Gastrocnemius medialis (tissue), 4 donors: ENCODE results near the gene TRIM52. TPM values are rescaled to one million over a fixed set of nuclear protein-coding genes. Genes with fewer than 3 reads are reported as not detected.
A peak's percentile ranks its signal among the peaks of the same experiment; 100 is the strongest.

Source experiments
- ATAC-seq, 2 donors: fragments of 150-250 bp; one replicate each; pipeline ENCODE4 v1.9.1; 2016
- DNase-seq, 2 donors: peaks; one replicate each; pipeline ENCODE4 v3.0.0-alpha.2; 2019
- H3K27ac ChIP-seq, 4 donors: fragments of 200-600 bp; sonication (generic); 1 replicate in 1 of 4; 2 replicates in 3 of 4; pipeline ENCODE4 v1.5.1; 2016 to 2018; ENCODE audit warnings: mild to moderate bottlenecking in 2 of 4, moderate library complexity in 1 of 4
- H3K27me3 ChIP-seq, 3 donors: fragments of 200-600 bp; sonication (generic) in 2 of 3; 1 replicate in 1 of 3; 2 replicates in 2 of 3; pipeline versions ENCODE4 v1.5.1 to v1.6.0; 2016 to 2019; ENCODE audit warnings: mild to moderate bottlenecking in 1 of 3, moderate library complexity in 1 of 3
- H3K36me3 ChIP-seq, 2 donors: fragments of 200-600 bp; sonication (generic) in 1 of 2; one replicate each; pipeline ENCODE4 v1.5.1; 2017 to 2018
- H3K4me1 ChIP-seq, 2 donors: fragments of 200-600 bp; sonication (generic) in 1 of 2; one replicate each; pipeline ENCODE4 v1.5.1; 2016 to 2017; ENCODE audit warnings: mild to moderate bottlenecking in 2 of 2
- H3K4me3 ChIP-seq, 4 donors: fragments of 200-600 bp; sonication (generic) in 3 of 4; 1 replicate in 1 of 4; 2 replicates in 3 of 4; pipeline ENCODE4 v1.5.1; 2016 to 2019; ENCODE audit warnings: mild to moderate bottlenecking in 2 of 4
- H3K9me3 ChIP-seq, 3 donors: fragments of 200-600 bp; sonication (generic) in 2 of 3; 1 replicate in 1 of 3; 2 replicates in 2 of 3; pipeline ENCODE4 v1.5.1; 2016 to 2019
- CTCF ChIP-seq, 5 experiments: fragments of 450-650 bp in 3 of 5; fragments of 200-600 bp in 2 of 5; sonication (generic) in 2 of 5; IDR thresholded peaks in 4 of 5; conservative IDR thresholded peaks in 1 of 5; 1 replicate in 4 of 5; 2 replicates in 1 of 5; pipeline ENCODE4 v1.5.1; 2016 to 2019; ENCODE audit warnings: antibody characterized with exemption in 5 of 5, mild to moderate bottlenecking in 3 of 5, moderate library complexity in 3 of 5
- POLR2A ChIP-seq, 2 donors: fragments of 450-650 bp; IDR thresholded peaks; one replicate each; pipeline ENCODE4 v1.6.1; 2017; ENCODE audit warnings: antibody characterized with exemption in 2 of 2, mild to moderate bottlenecking in 2 of 2, moderate library complexity in 2 of 2
- in situ Hi-C, 4 donors: fragments of 200-750 bp; cut with MboI; loops; one replicate each; pipeline versions ENCODE4 v1.15.0 to v1.8.0; 2017; ENCODE audit warnings: low sequenced_read_pairs in 4 of 4
- intact Hi-C: fragments of 100-400 bp; cut with DNase I; formaldehyde crosslinking; loops from one replicate; pipeline ENCODE4 v1.15.1; 2023; ENCODE audit warnings: low total_unique reads
- total RNA-seq, 4 donors: library from RNA; depleted of rRNA; stranded (reverse); fragments of >200 nt; gene quantifications; one replicate each; pipeline versions ENCODE4 v1.1.0 to v1.2.3, GENCODE V29; 2016

TRIM52 gene
- total RNA-seq, 4 donors from 2014 or later, result 1.3 to 4.9 (median 3.4) TPM

- H3K4me3 ChIP-seq, result no peak overlapping the region
- H3K9me3 ChIP-seq, result no peaks in the 10 kb centered on the region
- no peak overlapping the region for H3K27ac ChIP-seq
- DNase-seq (no peak), ATAC-seq (no peak)
- peaks cover 0 to 52% of the 10 kb centered on the region in 2 donors for H3K36me3 ChIP-seq
- intact Hi-C loops, result no loop called here
- in situ Hi-C loops, result no loop called here
- H3K4me1 ChIP-seq, result peaks cover 11% of the 10 kb centered on the region in 2 donors
- H3K27me3 ChIP-seq, result no peaks in the 10 kb centered on the region
- no peak for TF ChIP-seq CTCF (IDR thresholded peaks at IDR 0.05 in 4 of 5, conservative IDR thresholded peaks at IDR 0.05 in 1 of 5)
- no peak for TF ChIP-seq POLR2A (IDR thresholded peaks at IDR 0.05)
These were observed 30.4 kb downstream of the TRIM52 start for GRCh38 chr5:181230551-181230950.

DNA sequence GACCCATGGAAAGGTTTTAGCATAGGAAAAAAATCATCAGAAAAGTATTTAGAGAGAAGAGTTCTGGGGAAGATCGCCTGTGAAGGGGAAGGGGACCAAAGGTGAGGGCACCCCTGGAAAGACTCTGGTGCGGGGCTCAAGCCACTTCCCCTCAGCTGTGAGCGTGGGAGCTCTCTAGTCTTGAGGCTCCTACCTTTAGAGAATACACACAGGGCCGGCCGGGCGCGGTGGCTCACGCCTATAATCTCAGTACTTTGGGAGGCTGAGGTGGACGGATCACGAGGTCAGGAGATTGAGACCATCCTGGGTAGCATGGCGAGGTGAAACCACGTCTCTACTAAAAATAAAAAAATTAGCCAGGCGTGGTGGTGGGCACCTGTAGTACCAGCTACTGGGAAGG lies 30.9 kb downstream of the TRIM52 start:
- peaks cover 0 to 47% of the 10 kb centered on the region in 2 donors for H3K36me3 ChIP-seq
- no peak overlapping the region for H3K27ac ChIP-seq
- no peak for DNase-seq
- peaks cover 12 to 15% of the 10 kb centered on the region in 2 donors for H3K4me1 ChIP-seq
- no peaks in the 10 kb centered on the region for H3K9me3 ChIP-seq
- H3K4me3 ChIP-seq, result no peak overlapping the region
- no peak for ATAC-seq
- no peak for TF ChIP-seq CTCF (IDR thresholded peaks at IDR 0.05 in 4 of 5, conservative IDR thresholded peaks at IDR 0.05 in 1 of 5)
- no peak for TF ChIP-seq POLR2A (IDR thresholded peaks at IDR 0.05)
- intact Hi-C loops (no loop called here), in situ Hi-C loops (no loop called here)
- H3K27me3 ChIP-seq, result no peaks in the 10 kb centered on the region

GRCh38 chr5:181224390-181225229 lies 36.3 kb downstream of the TRIM52 start:
- no peak for DNase-seq
- intact Hi-C loops, result no loop called here

GRCh38 chr5:181223729-181224389 lies 37.1 kb downstream of the TRIM52 start:
- Histone ChIP-seq H3K4me3 (peak overlapping the region; percentile 76 to 95 (median 78)), H3K27ac (peak overlapping the region; percentile 90 to 97 (median 92)), H3K9me3 (no peaks in the 10 kb centered on the region), H3K4me1 (peaks cover 21 to 23% of the 10 kb centered on the region in 2 donors), H3K36me3 (peaks cover 0 to 6% of the 10 kb centered on the region in 2 donors), H3K27me3 (no peaks in the 10 kb centered on the region)
- no peak for DNase-seq
- peak in 1 of 2 donors; percentile 0 for ATAC-seq
- intact Hi-C loops (loop anchor here (1.0 kb wide), 3 partner anchors 20 to 37 kb away; partner anchors contain the start of gene TRIM52), in situ Hi-C loops (no loop called here)
- TF ChIP-seq POLR2A (IDR thresholded peaks at IDR 0.05), result no peak
- no peak for TF ChIP-seq CTCF (IDR thresholded peaks at IDR 0.05 in 4 of 5, conservative IDR thresholded peaks at IDR 0.05 in 1 of 5)

More at GRCh38 chr5:181224390-181225229, 36.3 kb downstream of the TRIM52 start:
- Histone ChIP-seq H3K9me3 (no peaks in the 10 kb centered on the region), H3K36me3 (peaks cover 0 to 11% of the 10 kb centered on the region in 2 donors), H3K27ac (peak overlapping the region; percentile 90 to 97 (median 92)), H3K27me3 (no peaks in the 10 kb centered on the region), H3K4me1 (peaks cover 21 to 23% of the 10 kb centered on the region in 2 donors), H3K4me3 (peak overlapping the region; percentile 76 to 95 (median 78))
- TF ChIP-seq CTCF (IDR thresholded peaks at IDR 0.05 in 4 of 5, conservative IDR thresholded peaks at IDR 0.05 in 1 of 5) (no peak), POLR2A (IDR thresholded peaks at IDR 0.05) (no peak)
- no peak for ATAC-seq
- in situ Hi-C loops, result no loop called here
